K562 (cell line): ENCODE results near the gene COP1. TPM values are rescaled to one million over a fixed set of nuclear protein-coding genes. Genes with fewer than 3 reads are reported as not detected.

Experiments
- ARNT ChIP-seq, 2 experiments: fragments of 450-650 bp; IDR thresholded peaks; 2 replicates each; pipeline ENCODE4 v1.6.1; 2016; ENCODE audit warnings: mild to moderate bottlenecking in 1 of 2
- CCNT2 ChIP-seq: IDR thresholded peaks from 2 replicates; pipeline ENCODE4 v1.6.1; 2011; ENCODE audit warnings: borderline replicate concordance, low read depth, mild to moderate bottlenecking, moderate library complexity, mixed read lengths, low read length; ENCODE audit not compliant: insufficient read length; ENCODE audit errors: extremely low read depth
- GABPB1 ChIP-seq: sonication (generic); formaldehyde crosslinking; IDR thresholded peaks from 2 replicates; pipeline ENCODE4 v1.8.0; 2022; ENCODE audit warnings: mild to moderate bottlenecking, missing genetic modification reagents
- HNRNPH1 ChIP-seq: fragments of 200-400 bp; formaldehyde crosslinking; optimal IDR thresholded peaks from 2 replicates; pipeline ENCODE3; 2017; ENCODE audit warnings: low read depth, mild to moderate bottlenecking, low read length, moderate library complexity
- HNRNPLL ChIP-seq: fragments of 200-400 bp; formaldehyde crosslinking; IDR thresholded peaks from 2 replicates; pipeline ENCODE4 v1.6.1; 2017; ENCODE audit warnings: low read length, low read depth, mild to moderate bottlenecking; ENCODE audit not compliant: poor library complexity, severe bottlenecking
- MBD1 ChIP-seq: fragments of 250-450 bp; sonication (Bioruptor Pico); IDR thresholded peaks from 2 replicates; pipeline ENCODE4 v1.8.0; 2022; ENCODE audit warnings: inconsistent platforms
- MCM7 ChIP-seq, 2 experiments: fragments of 450-650 bp; IDR thresholded peaks; 2 replicates each; pipeline ENCODE4 v1.6.1; 2016 to 2018
- POU5F1 ChIP-seq: fragments of 150-350 bp; IDR thresholded peaks from 2 replicates; pipeline ENCODE4 v1.6.1; 2014; ENCODE audit warnings: borderline replicate concordance, low read length, low read depth, mild to moderate bottlenecking; ENCODE audit not compliant: partially characterized antibody
- SETDB1 ChIP-seq: IDR thresholded peaks from one replicate; pipeline ENCODE4 v1.6.1; 2012; ENCODE audit warnings: low read length, control low read depth, inconsistent platforms
- SMARCE1 ChIP-seq: fragments of 450-650 bp; IDR thresholded peaks from 2 replicates; pipeline ENCODE4 v1.7.1; 2016; ENCODE audit warnings: mild to moderate bottlenecking
- TAF15 ChIP-seq: fragments of 200-400 bp; formaldehyde crosslinking; IDR thresholded peaks from 2 replicates; pipeline ENCODE4 v1.6.1; 2017; ENCODE audit warnings: mild to moderate bottlenecking, low read depth, low read length, moderate library complexity
- ZHX1 ChIP-seq: fragments of 150-350 bp; conservative IDR thresholded peaks from 2 replicates; pipeline ENCODE4 v1.6.1; 2014; ENCODE audit warnings: low read length
- ZNF785 ChIP-seq: fragments of 250-450 bp; sonication (Bioruptor Pico); IDR thresholded peaks from 2 replicates; pipeline ENCODE4 v1.4.0; 2020; ENCODE audit warnings: mild to moderate bottlenecking
- polyA plus RNA-seq, 8 experiments: library from polyadenylated mRNA; depleted of rRNA in 4 of 8; stranded (reverse) in 5 of 8; unstranded in 3 of 8; fragments of >200 nt; fragmentation: Nextera tagmentation in 2 of 8; fragmentation: Illumina TruSeq in 1 of 8; extraction: Ambion mirVana in 2 of 8; extraction: Trizol in 1 of 8; gene quantifications; 2 replicates each; pipeline versions ENCODE4 v1.2.1 to v1.2.3, GENCODE V29; 2011 to 2014; ENCODE audit warnings: inconsistent platforms in 1 of 8, missing spikeins in 1 of 8
- total RNA-seq, 7 experiments: library from RNA; depleted of rRNA in 6 of 7; stranded (reverse); fragments of >200 nt in 6 of 7; fragmentation: Illumina TruSeq in 2 of 7; extraction: Trizol in 2 of 7; gene quantifications; 2 replicates each; pipeline versions ENCODE4 v1.2.1 to v1.2.3, GENCODE V29; 2011 to 2021; ENCODE audit warnings: low replicate concordance in 1 of 7

Gene COP1
- total and polyA plus RNA-seq, 9 of the 15 experiments (the other 6 are each of a cell fraction or from before 2014, with no cell fraction given) = 25.8 to 77.7 (median 58.6) TPM

- TF ChIP-seq SMARCE1 (peak; percentile 62; the same call in 1 of the 2 replicates), ARNT (IDR thresholded peaks at IDR 0.05) (peak in 1 of 2 experiments; percentile 52; a peak in 1 of 4 replicates), POU5F1 (peak; percentile 87), CCNT2 (peak; percentile 68), HNRNPLL (peak; percentile 97), ZHX1 (0 out of 2 replicates have a peak, but pooled peaks have one; percentile 41), HNRNPH1 (no peak), SETDB1 (peak; percentile 92), ZNF785 (CRISPR knock-in tag) (no peak), GABPB1 (CRISPR knock-in tag) (peak; percentile 51), TAF15 (no peak), MCM7 (IDR thresholded peaks at IDR 0.05) (no peak), MBD1 (no peak)
Observed at GRCh38 chr1:176206961-176207902, at the start of gene COP1 (continued).
